ENCODE data around the gene PELI2.

- no peak for TF ChIP-seq CREB5 (CRISPR knock-in tag; IDR thresholded peaks at IDR 0.05; ENCODE audit: low read depth)
- no peak for TF ChIP-seq ZNF565 (CRISPR knock-in tag; conservative IDR thresholded peaks at IDR 0.05; ENCODE audit: low read depth)
- no peak for TF ChIP-seq PPARA (CRISPR knock-in tag; IDR thresholded peaks at IDR 0.05; ENCODE audit: borderline replicate concordance)
- no peak for TF ChIP-seq ZNF8 (CRISPR knock-in tag; IDR thresholded peaks at IDR 0.05)
- no peak for TF ChIP-seq PATZ1 (CRISPR knock-in tag; IDR thresholded peaks at IDR 0.05; ENCODE audit: borderline replicate concordance)
- TF ChIP-seq ZFP3 (CRISPR knock-in tag; IDR thresholded peaks at IDR 0.05): no peak
- no peak for TF ChIP-seq RARB (CRISPR knock-in tag; IDR thresholded peaks at IDR 0.05)
- no peak for TF ChIP-seq POU6F1 (CRISPR knock-in tag; IDR thresholded peaks at IDR 0.05; ENCODE audit: borderline replicate concordance, low read depth)
- no peak for TF ChIP-seq CSDC2 (CRISPR knock-in tag; IDR thresholded peaks at IDR 0.05)
- no peak for TF ChIP-seq ZFP30 (CRISPR knock-in tag; IDR thresholded peaks at IDR 0.05)
- TF ChIP-seq BACH2 (CRISPR knock-in tag; IDR thresholded peaks at IDR 0.05; ENCODE audit: borderline replicate concordance): no peak
- no peak for TF ChIP-seq ZNF70 (CRISPR knock-in tag; IDR thresholded peaks at IDR 0.05)
- no peak for TF ChIP-seq TOX (CRISPR knock-in tag; IDR thresholded peaks at IDR 0.05; ENCODE audit: borderline replicate concordance)
Measured at GRCh38 chr14:56129933-56130332, 11.7 kb downstream of the PELI2 start.

Data from SK-N-SH treated with all-trans-retinoic acid at 6 μM for 48 hours (cell line).